ENCODE measurements around the gene DNAH14.

DNAH14 gene

DNA sequence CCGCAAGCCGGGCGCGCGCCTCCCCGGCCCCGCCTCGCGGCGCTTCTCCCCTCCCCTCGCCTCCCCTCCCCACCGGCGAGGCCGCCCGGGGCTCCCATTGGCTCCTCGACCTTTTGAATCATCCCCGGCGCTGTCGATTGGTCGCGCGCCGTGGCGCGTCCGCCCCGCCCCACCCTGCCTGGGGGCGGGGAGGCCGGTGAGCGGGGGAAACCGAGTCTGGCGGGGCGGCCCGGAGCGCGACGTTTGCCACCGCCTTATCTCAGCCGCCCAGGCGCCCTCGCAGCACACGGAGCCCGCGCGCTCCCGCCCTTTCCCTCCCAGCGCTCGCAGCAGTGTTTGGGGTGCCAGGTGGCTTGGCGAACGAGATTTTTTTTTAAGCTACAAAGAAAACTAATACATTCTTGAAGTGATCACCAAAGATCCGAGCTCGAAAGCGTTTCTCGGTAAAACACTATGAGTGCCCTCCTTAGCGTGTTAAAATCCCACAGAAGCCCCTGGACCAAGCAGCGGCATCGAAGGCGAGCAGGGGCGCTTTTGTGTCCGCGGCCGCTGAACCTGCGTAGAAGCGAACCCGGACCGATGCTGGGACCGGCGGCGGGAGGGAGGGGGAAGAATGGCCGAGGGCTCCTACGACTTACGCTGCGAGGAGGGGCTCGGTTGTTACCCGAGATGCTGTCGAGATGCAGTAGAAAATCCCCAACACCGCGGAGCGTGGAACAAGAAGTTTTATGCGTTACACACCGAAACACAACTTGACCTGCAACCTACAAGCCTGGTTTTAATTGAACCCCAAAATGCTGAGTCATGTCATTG, 498.8 kb downstream of the DNAH14 start:
- peak; percentile 67 to 70 for DNase-seq (ENCODE audit: low read depth in 2 of 2)

DNA sequence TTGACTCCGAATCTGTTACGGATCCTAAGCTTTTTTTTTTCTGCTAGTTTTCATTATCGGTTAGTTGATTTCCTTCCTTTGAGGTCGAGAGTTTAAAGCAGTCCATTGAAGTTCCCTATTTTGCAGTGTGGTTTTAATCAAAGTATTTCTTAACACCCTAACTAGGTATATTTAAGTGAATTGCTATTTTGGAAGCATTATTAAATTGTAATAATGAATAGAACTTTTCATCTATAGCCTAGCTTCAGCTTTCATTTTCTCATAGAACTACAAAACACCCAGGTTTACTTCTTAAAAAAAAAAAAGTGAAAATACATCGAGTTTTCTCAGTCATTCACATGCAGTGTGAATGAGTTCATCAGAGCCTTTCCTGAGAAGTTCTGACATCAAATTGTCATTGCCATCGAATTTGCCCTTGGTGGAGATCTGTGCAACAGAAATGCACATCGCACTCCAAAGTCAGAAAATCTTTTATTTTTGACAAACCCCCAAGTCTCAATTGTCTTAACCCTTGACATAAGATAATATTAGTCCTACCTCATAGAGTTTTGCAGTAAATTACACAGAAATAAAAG, 499.5 kb downstream of the DNAH14 start:
- no peak for DNase-seq (ENCODE audit: low read depth in 2 of 2)

DNA sequence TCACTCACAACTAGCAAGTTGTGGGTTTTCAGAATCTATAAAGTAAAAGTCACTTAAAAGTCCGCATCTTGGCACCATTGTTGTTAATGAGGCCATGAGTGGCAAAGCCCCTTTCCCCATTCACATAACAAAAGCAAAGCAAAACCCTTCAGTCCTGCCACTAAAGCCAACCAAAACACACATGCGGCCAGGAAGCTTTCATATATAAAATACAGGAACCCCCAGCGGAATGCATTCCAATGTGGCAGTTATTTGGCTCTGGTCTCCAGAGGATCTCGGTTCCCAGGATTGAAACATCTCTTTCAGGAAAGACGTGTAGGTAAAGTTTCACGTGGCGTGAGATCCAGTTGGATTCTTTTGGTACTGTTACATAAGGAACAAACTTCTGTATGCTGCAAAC, 500.8 kb downstream of the DNAH14 start:
- no peak for DNase-seq (ENCODE audit: low read depth in 2 of 2)

DNA sequence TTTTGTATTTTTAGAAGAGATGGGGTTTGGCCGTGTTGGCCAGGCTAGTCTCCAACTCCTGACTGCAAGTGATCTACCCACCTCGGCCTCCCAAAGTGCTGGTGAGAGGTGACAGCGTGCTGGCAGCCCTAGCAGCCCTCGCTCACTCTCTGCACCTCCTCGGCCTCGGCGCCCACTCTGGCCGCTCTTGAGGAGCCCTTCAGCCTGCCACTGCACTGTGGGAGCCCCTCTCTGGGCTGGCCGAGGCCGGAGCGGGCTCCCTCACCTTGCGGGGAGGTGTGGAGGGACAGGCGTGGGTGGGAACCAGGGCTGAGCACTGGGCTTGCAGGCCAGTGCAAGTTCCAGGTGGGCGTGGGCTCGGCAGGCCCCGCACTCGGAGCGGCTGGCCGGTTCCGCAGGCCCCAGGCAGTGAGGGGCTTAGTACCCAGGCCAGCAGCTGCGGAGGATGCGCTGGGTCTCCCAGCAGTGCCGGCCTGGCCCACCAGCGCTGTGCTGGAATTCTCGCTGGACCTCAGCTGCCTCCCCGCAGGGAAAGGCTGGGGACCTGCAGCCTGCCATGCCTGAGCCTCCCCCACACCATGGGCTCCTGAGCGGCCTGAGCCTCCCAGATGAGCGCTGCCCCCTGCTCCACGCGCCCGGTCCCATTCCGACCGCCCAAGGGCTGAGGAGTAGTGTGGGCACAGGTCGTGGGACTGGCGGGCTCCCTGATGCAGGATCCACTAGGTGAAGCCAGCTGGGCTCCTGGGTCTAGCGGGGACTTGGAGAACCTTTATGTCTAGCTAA, 501.8 kb downstream of the DNAH14 start:
- no peak for DNase-seq (ENCODE audit: low read depth in 2 of 2)

DNA sequence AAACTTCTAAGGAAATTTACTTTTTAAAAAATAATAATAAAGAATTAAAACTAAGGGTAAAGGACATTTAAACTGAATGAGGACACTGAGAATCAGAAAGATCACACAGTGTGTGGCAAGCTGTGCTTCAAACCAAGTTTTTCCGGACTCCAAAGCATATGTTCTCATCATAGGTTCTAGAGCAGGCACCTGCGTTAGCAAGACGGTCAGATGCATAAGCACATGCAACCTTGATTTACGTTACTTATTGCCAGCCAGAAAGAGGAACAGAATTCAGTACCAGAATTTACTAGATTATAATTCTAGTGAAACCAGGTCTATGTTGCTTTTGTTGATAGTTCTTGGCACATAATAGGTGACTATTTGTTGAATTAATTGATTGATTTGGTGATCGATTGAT, 504.6 kb downstream of the DNAH14 start:
- no peak for DNase-seq (ENCODE audit: low read depth in 2 of 2)

DNA sequence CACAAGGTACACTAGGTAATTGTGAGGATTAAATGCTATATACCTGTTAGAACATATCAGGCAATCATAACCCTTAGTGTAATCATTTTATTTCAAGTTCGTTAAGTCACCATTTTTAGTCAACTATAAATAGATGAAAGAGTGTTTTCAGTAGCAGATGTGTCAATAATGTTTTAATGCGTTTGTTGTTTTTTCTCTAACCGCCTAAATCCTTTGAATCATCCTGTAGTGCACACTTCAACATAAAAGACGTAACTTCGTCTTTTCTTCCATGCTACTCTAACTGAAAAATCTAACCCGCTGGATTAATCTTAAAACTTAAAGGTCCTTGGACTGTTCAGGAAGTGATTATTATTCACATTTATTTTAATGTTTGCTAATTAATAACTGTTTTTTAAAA, 505.6 kb downstream of the DNAH14 start:
- DNase-seq (ENCODE audit: low read depth in 2 of 2): no peak

DNA sequence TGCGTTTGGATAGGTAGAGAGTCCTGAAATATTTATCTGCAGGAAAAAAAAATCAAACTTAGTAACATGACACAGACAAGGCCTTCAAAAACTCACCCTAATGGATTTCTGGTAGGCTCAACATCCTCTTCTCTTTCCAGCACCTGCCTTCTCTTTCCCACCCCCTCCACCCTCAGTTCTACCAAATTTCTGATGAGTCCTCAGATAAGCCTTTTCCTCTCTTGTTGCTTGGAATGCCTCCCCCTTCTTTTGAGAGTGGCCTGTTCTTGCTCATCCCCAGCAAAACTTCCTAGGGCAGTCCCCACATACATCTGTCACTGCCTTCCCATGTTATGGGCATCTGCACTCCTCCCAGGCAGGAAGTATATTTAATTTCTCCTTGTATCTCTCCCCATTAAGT, 506.0 kb downstream of the DNAH14 start:
- DNase-seq (ENCODE audit: low read depth in 2 of 2): no peak

DNA sequence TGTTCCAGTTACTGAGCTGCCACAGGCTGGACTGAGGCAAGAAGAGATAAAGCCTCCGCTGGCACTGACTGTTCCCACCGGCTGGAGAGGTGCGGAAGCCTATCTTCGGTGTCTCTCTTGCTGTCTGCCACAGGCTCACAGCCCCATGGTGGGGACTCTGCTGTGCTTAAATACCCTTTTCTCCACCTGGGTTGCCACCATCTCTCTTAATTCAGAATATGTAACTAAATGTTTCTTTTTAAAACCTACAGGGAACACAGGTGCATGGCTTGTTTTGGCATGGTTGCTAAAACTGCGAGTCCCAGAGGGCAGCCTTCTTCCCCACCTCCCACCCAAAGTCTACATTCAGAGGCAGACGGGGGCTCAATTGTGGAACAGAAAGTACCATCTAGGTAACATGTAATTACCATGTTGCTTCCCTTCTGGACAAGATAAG, 506.5 kb downstream of the DNAH14 start:
- DNase-seq (ENCODE audit: low read depth in 2 of 2): no peak

DNA sequence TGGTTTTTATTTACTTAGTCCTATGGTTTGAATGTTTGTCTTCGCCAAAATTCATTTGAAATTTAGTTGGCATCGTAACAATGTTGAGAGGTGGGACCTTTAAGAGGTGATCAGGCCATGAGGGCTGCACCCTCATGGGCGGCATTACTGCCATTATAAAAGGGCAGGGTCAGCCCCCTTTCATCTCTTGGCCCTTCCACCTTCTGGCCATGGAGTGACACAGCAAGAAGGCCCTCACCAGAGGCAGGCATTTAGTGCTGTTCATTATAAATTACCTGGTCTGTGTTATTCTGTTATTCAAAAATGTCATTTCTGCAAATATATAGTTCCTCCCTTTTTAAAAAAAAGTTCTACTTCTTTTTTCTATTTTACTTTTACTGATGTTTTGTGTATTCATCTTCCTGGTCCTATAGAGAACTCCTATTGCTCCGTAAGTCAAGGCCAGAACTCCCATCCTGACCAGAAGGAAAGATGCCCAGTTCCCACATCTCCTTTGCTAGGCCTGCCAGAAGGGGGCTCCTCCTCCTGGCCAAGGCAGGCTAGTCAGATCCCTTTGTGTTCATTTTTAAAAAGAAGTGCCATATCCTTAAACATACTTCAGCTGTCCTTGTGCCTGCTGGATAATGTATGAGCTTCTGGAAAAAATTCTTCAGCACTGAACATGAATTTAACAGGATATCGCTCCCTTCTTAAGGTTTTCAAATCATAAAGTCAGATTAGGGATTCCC, 508.4 kb downstream of the DNAH14 start:
- no peak for DNase-seq (ENCODE audit: low read depth in 2 of 2)

DNA sequence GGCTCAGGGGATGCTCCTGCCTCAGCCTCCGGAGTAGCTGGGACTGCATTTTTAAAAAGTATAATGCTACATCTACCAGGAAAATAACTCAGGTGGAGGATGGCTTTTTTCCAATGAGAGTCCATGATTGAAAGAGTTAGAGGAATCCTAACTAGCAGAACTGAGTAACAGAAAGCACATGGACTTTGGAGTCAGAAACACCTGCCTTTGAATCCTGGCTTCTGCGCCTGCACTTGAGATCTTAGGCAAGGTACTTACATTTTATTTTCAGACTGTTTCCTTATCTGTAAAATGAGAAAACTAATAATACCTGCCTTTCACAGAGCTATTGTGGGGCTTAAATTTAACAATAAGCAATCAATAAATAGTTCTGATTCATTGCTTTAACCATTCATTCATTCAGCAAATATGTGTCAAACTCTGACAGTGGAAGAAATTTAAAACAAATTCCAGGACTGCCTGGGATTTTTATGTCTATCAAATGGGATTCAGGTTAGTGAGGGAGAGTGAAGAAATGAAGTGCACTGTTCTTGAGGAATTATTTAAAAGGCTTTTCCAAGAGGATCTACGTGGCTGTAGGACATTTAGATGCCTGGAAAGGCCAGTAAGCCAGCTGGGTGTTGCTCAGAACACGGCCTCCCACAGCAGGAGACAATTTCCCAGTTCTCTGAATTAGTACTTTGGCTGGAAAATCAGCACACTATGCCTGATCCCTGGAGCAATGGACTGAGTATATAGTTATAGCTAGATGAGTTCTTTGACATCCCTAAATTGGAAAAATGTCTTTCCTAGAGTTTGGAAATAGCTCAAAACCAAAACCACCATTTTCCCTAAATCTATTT, 511.1 kb downstream of the DNAH14 start:
- no peak for DNase-seq (ENCODE audit: low read depth in 2 of 2)

DNA sequence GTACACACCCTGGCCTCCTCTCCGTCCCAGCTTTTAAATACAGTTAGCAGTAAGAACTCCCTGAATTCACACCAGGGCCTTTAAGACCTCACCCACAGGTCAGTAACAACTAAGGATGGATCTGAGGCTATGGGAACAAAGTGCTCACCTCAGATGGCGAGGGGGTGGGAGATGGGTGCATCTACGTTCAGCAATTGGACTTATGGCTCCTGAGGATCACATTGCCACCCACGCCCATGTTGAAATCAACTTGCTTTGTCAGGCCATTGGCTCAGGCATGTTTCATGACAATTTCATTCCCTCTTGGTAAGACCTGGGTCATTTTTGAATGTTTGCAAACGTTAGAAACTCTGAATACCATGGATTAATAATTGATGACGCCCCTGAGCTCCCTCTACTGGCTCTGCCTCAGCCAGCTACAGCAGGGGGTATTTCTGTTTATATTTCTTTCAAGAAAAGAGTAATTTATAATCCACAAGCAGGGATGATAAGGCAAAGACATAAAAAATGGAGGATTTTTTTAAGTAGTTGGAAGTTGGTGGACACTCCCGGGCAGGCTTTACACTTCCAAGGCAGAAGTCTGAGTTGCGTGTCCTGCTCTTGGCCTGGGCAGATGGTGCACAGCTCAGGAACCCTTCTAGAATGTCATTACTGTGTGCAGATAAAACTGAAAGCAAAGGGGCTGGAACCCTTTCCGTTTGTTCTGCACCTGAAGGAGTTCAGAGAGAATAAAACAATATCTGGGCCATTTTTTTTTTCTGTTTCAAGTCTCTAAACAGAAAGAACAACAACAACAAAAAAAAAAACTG, 512.0 kb downstream of the DNAH14 start:
- DNase-seq (ENCODE audit: low read depth in 2 of 2): no peak

DNA sequence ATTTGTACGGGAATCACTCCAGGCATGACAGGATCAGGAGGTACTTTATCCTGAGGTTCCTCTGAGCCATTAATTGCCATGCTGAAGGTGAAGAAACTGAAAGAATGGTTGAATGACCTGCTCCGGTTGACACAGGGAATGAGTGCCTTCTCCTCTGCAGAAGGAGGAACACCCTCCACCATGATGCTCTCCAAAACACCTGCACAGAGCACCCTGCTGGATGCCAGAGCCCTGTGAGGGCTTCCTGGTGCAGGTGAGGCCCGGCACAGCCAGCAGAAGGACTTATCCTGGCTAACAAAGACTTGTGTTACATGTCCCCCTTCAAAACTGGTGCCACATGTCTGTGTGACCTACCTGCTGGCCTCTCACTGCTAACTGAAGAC, 512.6 kb downstream of the DNAH14 start:
- no peak for DNase-seq (ENCODE audit: low read depth in 2 of 2)

DNA sequence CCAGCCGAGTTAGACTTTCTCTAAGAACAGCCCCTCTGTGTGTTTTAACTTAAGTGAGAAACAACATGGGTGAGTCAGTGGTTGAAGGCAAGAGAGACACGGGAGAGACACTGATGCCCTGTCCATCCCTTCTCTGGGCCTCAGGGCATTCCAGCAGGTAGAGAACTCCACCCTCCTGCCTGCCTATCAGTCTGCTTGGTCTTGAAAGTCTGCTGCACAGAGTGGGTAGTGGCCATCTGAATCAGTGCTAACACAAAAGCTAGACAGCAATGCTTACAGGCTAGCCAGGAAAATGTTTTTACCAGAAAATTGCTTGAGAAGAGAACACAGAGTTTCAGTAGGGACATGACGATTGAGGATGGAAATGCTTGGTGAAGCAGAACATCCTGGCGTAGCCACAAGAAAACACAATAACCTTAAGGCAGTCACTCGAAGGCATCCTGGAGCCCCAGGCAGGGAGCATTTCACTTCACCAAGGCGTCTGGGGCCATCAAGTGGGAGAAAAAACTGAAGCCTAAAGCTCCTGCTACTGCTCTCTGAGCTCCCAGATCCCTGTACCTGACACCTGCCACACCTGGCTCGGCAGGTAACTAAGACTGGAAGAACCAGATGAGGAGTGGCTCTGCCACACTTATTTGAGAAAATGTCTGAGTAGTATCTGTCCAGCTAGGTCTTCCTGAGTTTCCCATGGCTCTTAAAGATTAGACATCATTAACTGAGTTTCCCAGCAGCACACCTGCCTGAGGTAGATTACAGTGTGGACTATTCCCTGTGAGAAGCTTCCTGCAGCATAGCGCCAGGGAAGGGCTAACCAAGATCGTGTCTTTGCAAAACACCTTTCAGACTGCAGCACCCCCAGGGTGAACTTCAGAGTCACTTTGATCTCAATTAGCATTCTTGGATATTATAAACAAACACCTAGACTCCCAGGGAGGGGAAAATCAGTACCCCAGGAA, 516.4 kb downstream of the DNAH14 start:
- DNase-seq (ENCODE audit: low read depth in 2 of 2): no peak

DNA sequence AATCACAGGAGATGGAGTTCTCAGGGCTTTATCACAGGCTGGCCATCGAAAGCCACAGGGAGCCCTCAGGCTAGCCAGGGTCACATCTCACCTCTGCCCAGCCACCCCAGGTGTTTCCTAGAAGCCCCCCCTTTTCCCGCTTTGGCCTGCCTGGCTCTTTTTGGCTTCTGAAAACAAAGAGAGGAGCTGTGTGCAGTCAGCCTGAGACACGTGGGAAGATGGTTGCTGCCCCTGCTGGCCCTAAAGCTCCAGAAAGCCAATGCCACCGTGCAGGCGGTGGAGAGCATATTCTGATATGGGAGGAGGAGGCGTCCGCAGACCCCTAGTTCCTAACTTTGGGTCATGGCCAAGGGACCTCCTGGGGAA, 517.1 kb downstream of the DNAH14 start:
- no peak for DNase-seq (ENCODE audit: low read depth in 2 of 2)

DNA sequence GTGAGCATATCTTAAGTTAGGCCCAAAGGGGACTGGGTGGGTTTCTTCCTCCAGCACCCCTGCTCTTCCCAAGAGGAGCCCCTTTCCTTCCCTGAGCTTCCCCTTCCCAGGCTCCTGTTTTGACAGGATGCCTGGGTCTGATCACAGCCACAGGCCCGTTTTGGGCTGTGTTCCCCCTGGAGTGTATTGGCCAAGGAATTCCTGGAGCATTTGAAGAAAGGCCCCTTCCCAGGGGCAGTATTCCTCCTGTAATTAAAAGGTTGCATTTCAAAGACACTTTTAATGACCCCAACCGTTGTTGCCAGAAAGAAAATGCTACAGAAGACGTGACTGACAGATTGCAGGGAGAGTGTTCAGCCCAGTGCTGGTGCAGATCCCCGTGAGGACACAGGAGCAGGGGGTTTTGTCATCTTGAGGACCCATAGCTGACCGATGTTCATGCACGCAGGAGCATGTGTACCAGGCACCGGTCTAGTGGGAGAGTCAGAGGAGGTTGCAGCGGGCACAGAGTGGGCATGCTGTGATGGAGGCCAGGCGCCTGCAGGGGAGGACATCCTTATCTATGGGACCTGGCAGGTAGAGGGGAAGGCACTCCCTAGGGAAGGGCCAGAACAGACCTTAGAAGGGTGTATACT, 517.6 kb downstream of the DNAH14 start:
- no peak for DNase-seq (ENCODE audit: low read depth in 2 of 2)

DNA sequence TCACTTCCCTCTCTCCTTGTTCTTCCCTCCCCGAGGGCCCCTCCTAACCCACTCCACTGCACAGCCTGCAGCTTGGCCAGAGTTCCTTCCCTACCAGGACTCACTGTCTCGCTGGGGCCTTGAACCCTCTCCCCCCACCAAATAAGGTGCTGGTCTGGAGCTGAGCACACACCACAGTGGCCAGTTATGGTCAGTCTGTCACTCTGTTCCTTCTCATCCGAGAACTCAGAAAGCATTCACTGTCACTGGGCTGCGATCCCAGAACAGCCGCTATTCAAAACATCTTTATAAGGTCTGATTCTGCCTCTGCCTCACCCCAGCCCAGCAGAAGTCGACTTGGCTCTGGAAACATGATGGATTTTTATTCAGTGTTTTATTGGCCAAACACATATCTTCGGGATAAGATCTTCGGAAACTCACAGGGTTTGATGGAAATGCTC, 518.2 kb downstream of the DNAH14 start:
- DNase-seq (ENCODE audit: low read depth in 2 of 2): no peak

DNA sequence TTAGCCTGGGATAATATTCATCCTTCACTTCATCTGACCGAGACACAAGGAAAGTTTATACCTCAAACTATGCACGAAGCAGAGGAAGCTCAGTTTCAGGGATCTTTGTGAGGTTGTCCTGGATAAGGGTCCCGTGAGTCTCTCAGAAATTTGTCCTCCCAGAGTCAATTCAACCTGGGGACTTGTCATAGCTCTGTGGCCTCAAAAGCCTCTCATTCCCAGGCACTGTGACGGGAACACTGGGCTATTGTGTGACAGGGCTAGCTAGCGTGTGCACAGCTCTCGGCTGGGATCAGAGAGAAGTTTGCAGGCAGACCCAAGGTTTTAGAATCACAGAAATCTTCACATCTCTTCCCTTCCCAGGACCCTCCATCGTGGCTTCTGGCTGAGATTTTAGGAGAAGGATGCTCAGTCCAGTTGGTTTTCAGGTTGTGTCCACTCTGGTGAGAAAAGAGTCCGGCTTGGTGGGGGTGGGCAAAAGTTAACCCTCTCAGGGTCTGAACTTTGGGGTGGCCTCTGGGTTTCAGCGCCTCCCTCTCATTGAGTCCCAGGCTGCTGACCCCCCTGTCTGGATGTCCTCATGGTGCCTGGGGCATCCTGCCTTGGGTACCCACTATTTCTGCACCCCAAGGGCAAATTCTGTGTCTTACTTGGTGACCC, 518.8 kb downstream of the DNAH14 start:
- no peak for DNase-seq (ENCODE audit: low read depth in 2 of 2)
